ENCODE measurements around the gene SYNGAP1. TPM values are rescaled to one million over a fixed set of nuclear protein-coding genes. Genes with fewer than 3 reads are reported as not detected.
A peak's percentile ranks its signal among the peaks of the same experiment; 100 is the strongest.

The SYNGAP1 gene
- total and polyA plus RNA-seq, 2 of the 8 experiments (the other 6 are each of a cell fraction or from before 2014, with no cell fraction given): 31.0 to 101 TPM

DNA sequence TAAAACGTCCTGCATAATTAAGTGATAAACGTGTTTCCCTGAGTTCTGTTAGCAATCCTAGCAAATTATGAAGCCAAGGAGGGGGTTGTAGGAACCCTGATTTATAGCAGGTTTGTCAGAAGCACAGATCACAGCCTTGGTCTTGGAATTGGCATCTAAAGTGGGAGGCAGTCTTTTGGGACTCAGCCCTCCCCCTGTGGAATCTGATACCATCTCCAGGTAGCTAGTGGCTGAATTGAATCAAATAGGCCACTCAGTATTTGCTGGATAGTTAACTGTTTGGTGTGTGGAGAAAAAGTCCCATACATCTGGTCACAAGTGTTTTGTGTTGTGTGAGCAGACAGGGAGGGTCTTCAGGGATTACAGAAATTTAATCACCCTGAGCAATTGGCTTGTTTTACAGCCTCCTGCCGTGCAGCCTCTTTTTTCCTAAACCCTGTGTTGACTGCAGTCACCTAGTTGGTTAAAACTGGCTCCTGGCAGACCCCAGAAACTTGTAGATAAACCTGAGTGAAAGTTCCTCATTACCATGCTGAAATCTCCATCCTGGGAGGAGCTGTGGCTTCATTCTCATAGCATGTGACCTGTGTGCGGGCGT lies 47.2 kb upstream of the SYNGAP1 start:
- DNase-seq (ENCODE audit: low read depth in 1 of 2, low spot score in 2 of 2): no peak
- H2BK15ac ChIP-seq (ENCODE audit: low read length): no peak overlapping the region
- H3K79me2 ChIP-seq (ENCODE audit: control insufficient read depth in 1 of 2, insufficient read depth in 2 of 2, low read length in 2 of 2): no peaks in the 10 kb centered on the region
- no peak overlapping the region for H2AK5ac ChIP-seq (ENCODE audit: low read depth, low read length)
- no peak overlapping the region for H3K27ac ChIP-seq (ENCODE audit: low read depth, low read length)
- ChIA-PET POLR2A (ENCODE audit: partially characterized antibody) (interaction anchor here (0.8 to 1.3 kb wide), 3 partner anchors 55 to 400 kb away, joined by 3 to 5 read pairs (median 3); partner anchors contain the start of genes RPS18 and VPS52), CTCF (ENCODE audit: partially characterized antibody) (interaction anchor here (1.2 to 1.3 kb wide), 2 partner anchors 11 to 27 kb away, joined by 3 to 5 read pairs; no protein-coding TSS in a partner anchor)
- H3K9ac ChIP-seq (replicated peaks in 1 of 4; ENCODE audit: extremely low read depth in 1 of 4, low read depth in 3 of 4, low read length in 3 of 4): no peak overlapping the region
- no peak overlapping the region for H2BK5ac ChIP-seq (ENCODE audit: low read depth, low read length)
- H3K4me2 ChIP-seq (ENCODE audit: insufficient read depth in 1 of 2, low read depth in 2 of 2, low read length in 2 of 2): peak overlapping the region in 1 of 2 experiments; percentile 17; a peak in 1 of 4 replicates
- 68% methylated on average over 5 of the region's 5 CpGs; no CpG with 5 or more reads in 1 of the 2 experiments for WGBS, 2 experiments (ENCODE audit: extremely low coverage in 1 of 2, insufficient coverage in 1 of 2, insufficient read length in 1 of 2, insufficient replicate concordance in 2 of 2, low coverage in 1 of 2, low lambda C conversion rate in 2 of 2, missing lambda C conversion rate in 1 of 2)
- H2AFZ ChIP-seq (ENCODE audit: low read length): peak overlapping the region; percentile 78
- H4K91ac ChIP-seq (replicated peaks; ENCODE audit: insufficient read length, low read length): no peak overlapping the region
- H3K79me1 ChIP-seq (ENCODE audit: low read depth, low read length): no peaks in the 10 kb centered on the region
- 0 out of 2 replicates have a peak overlapping the region, but pooled peaks have one; percentile 43 for H2BK20ac ChIP-seq (ENCODE audit: low read length)
- FAIRE-seq: peak; percentile 19
- H3K18ac ChIP-seq (ENCODE audit: extremely low read depth, low read length): peak overlapping the region; percentile 62
- no peak overlapping the region for H3K56ac ChIP-seq (replicated peaks; ENCODE audit: insufficient read length, low read depth, low read length)
- no peaks in the 10 kb centered on the region for H3K36me3 ChIP-seq (ENCODE audit: control insufficient read depth in 2 of 4, insufficient read depth in 4 of 4, low read length in 3 of 4)
- no peaks in the 10 kb centered on the region for H4K20me1 ChIP-seq (replicated peaks in 1 of 2; ENCODE audit: control insufficient read depth in 1 of 2, insufficient read depth in 2 of 2, low read length in 2 of 2)
- H4K8ac ChIP-seq (ENCODE audit: extremely low read depth, insufficient read depth, low read length): no peak overlapping the region
- H3K14ac ChIP-seq (ENCODE audit: insufficient read length): no peak overlapping the region
- H4K5ac ChIP-seq (ENCODE audit: insufficient read length, low read depth, low read length): peak overlapping the region; percentile 9
- H3K4me1 ChIP-seq (replicated peaks in 1 of 4; ENCODE audit: control insufficient read depth in 3 of 4, insufficient read depth in 4 of 4, low read length in 3 of 4): peaks cover 1 to 11% (median 8%) of the 10 kb centered on the region in 4 experiments; a peak in 6 of 7 replicates
- H2BK12ac ChIP-seq (ENCODE audit: low read depth, low read length): no peak overlapping the region
- no peak overlapping the region for H2BK120ac ChIP-seq (replicated peaks; ENCODE audit: low read depth, low read length)
- no peaks in the 10 kb centered on the region for H3K9me3 ChIP-seq (ENCODE audit: insufficient read depth in 2 of 2, low read depth in 1 of 2, low read length in 1 of 2)
- H3K4me3 ChIP-seq (ENCODE audit: extremely low read depth in 1 of 4, insufficient read depth in 2 of 4, low read depth in 3 of 4, low read length in 4 of 4): no peak overlapping the region
- no peaks in the 10 kb centered on the region for H3K23me2 ChIP-seq (ENCODE audit: low read depth, low read length)
- H3K4ac ChIP-seq (replicated peaks; ENCODE audit: insufficient read length, low read depth, low read length): no peak overlapping the region
- H3K27me3 ChIP-seq (replicated peaks in 1 of 4; ENCODE audit: control insufficient read depth in 3 of 4, extremely low read depth in 1 of 4, insufficient read depth in 3 of 4, low read length in 3 of 4): no peaks in the 10 kb centered on the region
- H3K23ac ChIP-seq (ENCODE audit: insufficient read length): no peak overlapping the region
- TF ChIP-seq FOSL1 (IDR thresholded peaks at IDR 0.05; ENCODE audit: insufficient read depth, low read depth, low read length) (no peak), NRF1 (IDR thresholded peaks at IDR 0.05; ENCODE audit: low read depth, low read length) (no peak), EGR1 (IDR thresholded peaks at IDR 0.05; ENCODE audit: borderline replicate concordance, low read depth, low read length) (no peak), KDM5A (IDR thresholded peaks at IDR 0.05; ENCODE audit: low read length) (no peak), SIN3A (conservative IDR thresholded peaks at IDR 0.05 in 1 of 2, IDR thresholded peaks at IDR 0.05 in 1 of 2; ENCODE audit: low read depth in 1 of 2, low read length in 2 of 2) (no peak), GTF2F1 (IDR thresholded peaks at IDR 0.05; ENCODE audit: borderline replicate concordance, low read depth, low read length) (no peak), BRCA1 (IDR thresholded peaks at IDR 0.05; ENCODE audit: low read depth, low read length) (no peak), CREB1 (IDR thresholded peaks at IDR 0.05) (no peak), HDAC2 (IDR thresholded peaks at IDR 0.05; ENCODE audit: borderline replicate concordance in 1 of 2, low read depth in 2 of 2, low read length in 2 of 2) (no peak), POU5F1 (IDR thresholded peaks at IDR 0.05; ENCODE audit: low read depth, low read length) (no peak), SRF (IDR thresholded peaks at IDR 0.05; ENCODE audit: low read depth, low read length) (no peak), POLR2AphosphoS5 (IDR thresholded peaks at IDR 0.05; ENCODE audit: low read depth, low read length) (no peak)
- TF ChIP-seq, protein P1, sequence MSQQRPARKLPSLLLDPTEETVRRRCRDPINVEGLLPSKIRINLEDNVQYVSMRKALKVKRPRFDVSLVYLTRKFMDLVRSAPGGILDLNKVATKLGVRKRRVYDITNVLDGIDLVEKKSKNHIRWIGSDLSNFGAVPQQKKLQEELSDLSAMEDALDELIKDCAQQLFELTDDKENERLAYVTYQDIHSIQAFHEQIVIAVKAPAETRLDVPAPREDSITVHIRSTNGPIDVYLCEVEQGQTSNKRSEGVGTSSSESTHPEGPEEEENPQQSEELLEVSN (IDR thresholded peaks at IDR 0.05): no peak
